Measurements from ENCODE around the gene CHRNA1. TPM values are rescaled to one million over a fixed set of nuclear protein-coding genes. Genes with fewer than 3 reads are reported as not detected.
A peak's percentile ranks its signal among the peaks of the same experiment; 100 is the strongest.

The CHRNA1 gene
- total RNA-seq, 4 donors from 2014 or later, result not detected

GRCh38 chr2:174753038-174753633 is 11.1 kb downstream of the CHRNA1 start:
- H3K9me3 ChIP-seq, result no peaks in the 10 kb centered on the region
- H3K27ac ChIP-seq, result no peak overlapping the region
- H3K36me3 ChIP-seq, result no peaks in the 10 kb centered on the region
- WGBS, 2 donors, result 88 to 91% methylated on average over 13 of the region's 13 CpGs
- H3K4me1 ChIP-seq, result peaks cover 0 to 5% (median 0%) of the 10 kb centered on the region in 4 donors
- no peak for DNase-seq (ENCODE audit: low spot score in 2 of 2)
- TF ChIP-seq CTCF (IDR thresholded peaks at IDR 0.05), result no peak
- TF ChIP-seq EP300 (IDR thresholded peaks at IDR 0.05), result no peak
- TF ChIP-seq POLR2A (IDR thresholded peaks at IDR 0.05), result no peak
- no peak overlapping the region for H3K4me3 ChIP-seq
- no peaks in the 10 kb centered on the region for H3K27me3 ChIP-seq

- TF ChIP-seq POLR2A (IDR thresholded peaks at IDR 0.05) (no peak), EP300 (IDR thresholded peaks at IDR 0.05) (no peak), CTCF (IDR thresholded peaks at IDR 0.05) (no peak)
- 79 to 90% methylated on average over 4 of the region's 4 CpGs for WGBS, 2 donors
- H3K4me1 ChIP-seq, result peaks cover 0 to 5% (median 0%) of the 10 kb centered on the region in 4 donors
- no peak for DNase-seq (ENCODE audit: low spot score in 2 of 2)
- no peaks in the 10 kb centered on the region for H3K36me3 ChIP-seq
- H3K27ac ChIP-seq, result no peak overlapping the region
- H3K4me3 ChIP-seq, result no peak overlapping the region
- no peaks in the 10 kb centered on the region for H3K27me3 ChIP-seq
- H3K9me3 ChIP-seq, result no peaks in the 10 kb centered on the region
Measured at GRCh38 chr2:174752403-174753037, 11.8 kb downstream of the CHRNA1 start.

DNA sequence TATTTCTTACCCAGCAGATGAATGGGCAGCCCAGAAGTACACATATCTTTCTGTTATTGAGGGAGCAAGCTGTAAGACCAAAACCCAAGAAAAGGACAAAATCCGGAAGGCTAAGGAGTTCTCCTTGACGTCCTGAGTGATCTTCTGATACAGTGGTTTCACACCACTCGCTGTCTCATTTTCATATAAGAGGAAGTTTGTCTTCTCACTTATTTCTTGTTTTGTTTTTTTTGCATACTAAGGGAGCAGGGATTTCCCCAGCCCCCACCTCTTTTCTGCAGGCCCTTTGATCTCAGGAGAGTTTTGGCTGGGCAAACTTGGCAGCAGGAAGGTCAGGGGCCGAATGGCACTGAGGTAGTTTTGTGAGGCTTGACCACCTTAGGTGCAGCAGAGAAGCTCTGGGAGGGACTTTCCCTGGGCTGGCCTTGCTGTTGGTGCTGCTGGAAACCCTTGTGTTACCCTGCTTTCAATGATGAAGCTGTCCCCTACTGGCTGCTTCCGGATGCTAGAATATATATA is 13.3 kb downstream of the CHRNA1 start:
- H3K27me3 ChIP-seq, result no peaks in the 10 kb centered on the region
- H3K4me3 ChIP-seq, result no peak overlapping the region
- no peaks in the 10 kb centered on the region for H3K36me3 ChIP-seq
- TF ChIP-seq POLR2A (IDR thresholded peaks at IDR 0.05) (no peak), CTCF (IDR thresholded peaks at IDR 0.05) (no peak), EP300 (IDR thresholded peaks at IDR 0.05) (no peak)
- no peaks in the 10 kb centered on the region for H3K9me3 ChIP-seq
- H3K4me1 ChIP-seq, result peaks cover 0 to 5% (median 0%) of the 10 kb centered on the region in 4 donors
- DNase-seq (ENCODE audit: low spot score in 2 of 2), result no peak
- H3K27ac ChIP-seq, result no peak overlapping the region
- 78 to 88% methylated on average over 5 of the region's 5 CpGs for WGBS, 2 donors

- H3K36me3 ChIP-seq, result no peaks in the 10 kb centered on the region
- no peak for DNase-seq (ENCODE audit: low spot score in 2 of 2)
- H3K4me3 ChIP-seq, result no peak overlapping the region
- no peaks in the 10 kb centered on the region for H3K9me3 ChIP-seq
- no peaks in the 10 kb centered on the region for H3K27me3 ChIP-seq
- TF ChIP-seq POLR2A (IDR thresholded peaks at IDR 0.05) (no peak), CTCF (IDR thresholded peaks at IDR 0.05) (no peak), EP300 (IDR thresholded peaks at IDR 0.05) (no peak)
- peaks cover 0 to 5% (median 0%) of the 10 kb centered on the region in 4 donors for H3K4me1 ChIP-seq
- 80 to 83% methylated on average over 8 of the region's 8 CpGs for WGBS, 2 donors
- no peak overlapping the region for H3K27ac ChIP-seq
Measured at GRCh38 chr2:174749793-174750192, 14.5 kb downstream of the CHRNA1 start.

- no peak for TF ChIP-seq POLR2A (IDR thresholded peaks at IDR 0.05)
- TF ChIP-seq CTCF (IDR thresholded peaks at IDR 0.05), result peak; percentile 61 to 80 (median 73)
- 2 to 3% methylated on average over 4 of the region's 4 CpGs for WGBS, 2 donors
- no peak overlapping the region for H3K4me3 ChIP-seq
- no peaks in the 10 kb centered on the region for H3K27me3 ChIP-seq
- peaks cover 0 to 5% (median 0%) of the 10 kb centered on the region in 4 donors for H3K4me1 ChIP-seq
- peak in 1 of 2 donors; percentile 57 for DNase-seq (ENCODE audit: low spot score in 2 of 2)
- no peak overlapping the region for H3K27ac ChIP-seq
- H3K9me3 ChIP-seq, result no peaks in the 10 kb centered on the region
- no peaks in the 10 kb centered on the region for H3K36me3 ChIP-seq
Measured at GRCh38 chr2:174748948-174749347, 15.3 kb downstream of the CHRNA1 start.
